Choroid plexus epithelial cell (primary cell): ENCODE measurements around the gene NPTXR.
A peak's percentile ranks its signal among the peaks of the same experiment; 100 is the strongest.

ENCODE experiments used
- DNase-seq: peaks from one replicate; pipeline ENCODE4 v3.0.0-alpha.2; 2010; ENCODE audit warnings: low read depth
- H3K4me3 ChIP-seq: 2 replicates; pipeline ENCODE4 v1.5.1; 2011; ENCODE audit warnings: low read depth, mild to moderate bottlenecking, control low read depth, low read length, moderate library complexity
- CTCF ChIP-seq: conservative IDR thresholded peaks from 2 replicates; pipeline ENCODE4 v1.5.1; 2011; ENCODE audit warnings: low read depth, mild to moderate bottlenecking, control low read depth, inconsistent platforms, low read length, moderate library complexity

Gene NPTXR

GRCh38 chr22:38788021-38788816, 55.6 kb downstream of the NPTXR start:
- H3K4me3 ChIP-seq = no peak overlapping the region
- peak; percentile 94 for DNase-seq
- TF ChIP-seq CTCF = no peak

- no peak for TF ChIP-seq CTCF
- no peak overlapping the region for H3K4me3 ChIP-seq
- DNase-seq = no peak
Observed at GRCh38 chr22:38786631-38787030, 57.2 kb downstream of the NPTXR start.

- H3K4me3 ChIP-seq = no peak overlapping the region
- no peak for TF ChIP-seq CTCF
- no peak for DNase-seq
Observed at GRCh38 chr22:38784856-38785255, 59.0 kb downstream of the NPTXR start.

- no peak overlapping the region for H3K4me3 ChIP-seq
- no peak for TF ChIP-seq CTCF
- no peak for DNase-seq
Observed at GRCh38 chr22:38784035-38784434, 59.8 kb downstream of the NPTXR start.

- no peak overlapping the region for H3K4me3 ChIP-seq
Observed at GRCh38 chr22:38783095-38783615, 60.7 kb downstream of the NPTXR start.

GRCh38 chr22:38782402-38783094, 61.3 kb downstream of the NPTXR start:
- DNase-seq = peak; percentile 30
- no peak overlapping the region for H3K4me3 ChIP-seq
- no peak for TF ChIP-seq CTCF

More at GRCh38 chr22:38783095-38783615, 60.7 kb downstream of the NPTXR start:
- no peak for TF ChIP-seq CTCF
- no peak for DNase-seq
